Keratinocyte (primary cell): Measurements from ENCODE around the gene MYOM1. TPM values are rescaled to one million over a fixed set of nuclear protein-coding genes. Genes with fewer than 3 reads are reported as not detected.

Experiments
- DNase-seq: peaks from one replicate; pipeline ENCODE4 v3.0.0-alpha.2; 2011; ENCODE audit warnings: low read depth, missing footprints, low spot score
- FAIRE-seq: peaks from 2 replicates; lab custom pipeline; 2011; peaks lifted over from hg19 to GRCh38; lab: Jason Lieb, UNC
- H2AFZ ChIP-seq: 2 replicates; pipeline ENCODE4 v1.6.0; 2012; ENCODE audit warnings: low read length, control low read depth, inconsistent platforms; ENCODE audit not compliant: control insufficient read depth
- H3K27ac ChIP-seq: 2 replicates; pipeline ENCODE4 v1.5.1; 2011; ENCODE audit warnings: low read length; ENCODE audit not compliant: control insufficient read depth, insufficient read depth
- H3K27me3 ChIP-seq: 3 replicates; pipeline ENCODE4 v1.6.0; 2011; ENCODE audit warnings: low read length; ENCODE audit not compliant: control insufficient read depth, insufficient read depth; ENCODE audit errors: extremely low read depth
- H3K36me3 ChIP-seq, 2 experiments: 2 replicates in 1 of 2; 3 replicates in 1 of 2; pipeline ENCODE4 v1.5.1; 2011; ENCODE audit warnings: low read length in 2 of 2, mild to moderate bottlenecking in 1 of 2; ENCODE audit not compliant: control insufficient read depth in 2 of 2, insufficient read depth in 2 of 2; ENCODE audit errors: extremely low read depth in 1 of 2
- H3K4me1 ChIP-seq: 3 replicates; pipeline ENCODE4 v1.5.1; 2011; ENCODE audit warnings: low read length; ENCODE audit not compliant: control insufficient read depth, insufficient read depth; ENCODE audit errors: extremely low read depth
- H3K4me2 ChIP-seq: 3 replicates; pipeline ENCODE4 v1.6.0; 2011; ENCODE audit warnings: low read depth, low read length; ENCODE audit not compliant: control insufficient read depth, insufficient read depth; ENCODE audit errors: extremely low read depth
- H3K4me3 ChIP-seq, 3 experiments: fragments of 200-600 bp in 1 of 3; sonication (generic) in 1 of 3; 2 replicates in 2 of 3; 3 replicates in 1 of 3; pipeline ENCODE4 v1.5.1; 2011 to 2016; ENCODE audit warnings: low read length in 3 of 3, mild to moderate bottlenecking in 3 of 3, control low read depth in 2 of 3, inconsistent platforms in 1 of 3, low read depth in 1 of 3, mixed read lengths in 1 of 3, mixed run types in 1 of 3, moderate library complexity in 1 of 3; ENCODE audit not compliant: control insufficient read depth in 2 of 3, insufficient read depth in 2 of 3; ENCODE audit errors: extremely low read depth in 1 of 3
- H3K79me2 ChIP-seq: 2 replicates; pipeline ENCODE4 v1.6.0; 2012; ENCODE audit warnings: low read length; ENCODE audit not compliant: control insufficient read depth, insufficient read depth
- H3K9ac ChIP-seq: 3 replicates; pipeline ENCODE4 v1.6.0; 2011; ENCODE audit warnings: low read length; ENCODE audit not compliant: control insufficient read depth, insufficient read depth; ENCODE audit errors: extremely low read depth
- H3K9me1 ChIP-seq: 3 replicates; pipeline ENCODE4 v1.6.0; 2011; ENCODE audit warnings: low read length; ENCODE audit not compliant: control insufficient read depth, insufficient read depth; ENCODE audit errors: extremely low read depth
- H3K9me3 ChIP-seq: 2 replicates; pipeline ENCODE4 v1.5.1; 2012; ENCODE audit warnings: low read depth, low read length; ENCODE audit not compliant: control insufficient read depth
- H4K20me1 ChIP-seq: 3 replicates; pipeline ENCODE4 v1.6.0; 2011; ENCODE audit warnings: low read length; ENCODE audit not compliant: control insufficient read depth, insufficient read depth; ENCODE audit errors: extremely low read depth
- CTCF ChIP-seq, 3 experiments: IDR thresholded peaks in 1 of 3; conservative IDR thresholded peaks in 1 of 3; optimal IDR thresholded peaks in 1 of 3; 2 replicates in 2 of 3; 3 replicates in 1 of 3; pipeline versions ENCODE3 to v1.5.1; 2011; ENCODE audit warnings: low read length in 3 of 3, mild to moderate bottlenecking in 3 of 3, moderate library complexity in 2 of 3, control low read depth in 1 of 3, inconsistent platforms in 1 of 3; ENCODE audit not compliant: insufficient read depth in 2 of 3; ENCODE audit errors: extremely low read depth in 1 of 3
- EZH2 ChIP-seq: IDR thresholded peaks from one replicate; pipeline ENCODE4 v1.6.1; 2012; ENCODE audit warnings: inconsistent platforms, mild to moderate bottlenecking, low read length, moderate library complexity
- dilution Hi-C: fragments of 300-500 bp; cut with MboI; formaldehyde crosslinking; loops from one replicate; pipeline ENCODE4 v1.7.0; 2020; ENCODE audit warnings: low sequenced_read_pairs; ENCODE audit not compliant: extremely low pct_ligation_motif_present
- polyA plus RNA-seq, 5 experiments: library from polyadenylated mRNA; depleted of rRNA in 3 of 5; stranded (reverse) in 3 of 5; stranded (forward) in 1 of 5; unstranded in 1 of 5; fragments of >200 nt; gene quantifications; 1 replicate in 1 of 5; 2 replicates in 3 of 5; 3 replicates in 1 of 5; pipeline versions ENCODE4 v1.2.1 to v1.2.3, GENCODE V29; 2011 to 2012; ENCODE audit warnings: missing spikeins in 2 of 5, low read depth in 1 of 5, low replicate concordance in 1 of 5

Gene MYOM1
- polyA plus RNA-seq, 1 donor (not counting 4 experiments of a cell fraction or from before 2014, with no cell fraction given), result 0.03 TPM

DNA sequence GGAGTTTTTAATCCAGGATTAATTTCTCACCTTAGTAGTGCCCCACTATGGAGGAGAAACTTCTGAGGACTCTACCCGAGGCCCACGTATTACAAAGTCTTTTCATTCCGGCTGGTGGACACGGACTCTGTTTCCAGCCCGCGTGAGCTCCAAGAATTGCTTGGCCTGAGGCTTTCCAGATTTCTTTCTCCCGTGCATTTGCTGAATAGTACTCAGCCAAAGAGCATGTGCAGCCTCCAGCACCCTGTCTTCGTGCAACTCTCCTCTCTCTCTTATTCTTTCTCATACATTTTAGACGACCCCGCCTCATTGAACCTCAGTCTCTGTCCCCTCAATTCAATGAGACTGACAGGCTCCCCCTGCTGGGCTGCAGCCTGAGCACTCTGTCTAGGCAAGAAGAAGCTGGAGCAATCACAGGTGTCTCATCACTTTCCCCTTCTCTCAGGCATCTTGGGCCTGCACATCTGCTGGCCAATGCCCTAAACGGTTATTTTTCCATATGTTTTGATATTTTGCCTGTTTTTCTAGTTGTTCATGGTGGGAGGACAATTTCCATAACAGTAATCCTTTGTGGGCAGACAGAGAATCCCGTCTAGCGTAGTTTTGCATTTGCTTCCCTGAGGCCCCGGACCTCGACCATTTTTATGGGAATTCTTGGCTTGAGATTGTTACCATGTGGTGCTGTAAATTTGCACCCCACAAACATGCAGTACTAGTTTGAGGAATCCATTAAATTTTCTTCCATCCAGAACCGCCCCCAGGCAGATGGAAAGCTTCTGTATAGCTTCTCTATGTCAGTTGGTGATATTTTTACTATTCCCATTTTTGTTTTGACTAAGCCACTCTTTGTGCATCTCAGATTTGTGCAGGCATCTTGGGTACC lies 156.7 kb downstream of the MYOM1 start:
- dilution Hi-C loops, result no loop called here
- TF ChIP-seq EZH2, result no peak
- peak; percentile 70 to 80 (median 77) for TF ChIP-seq CTCF (optimal IDR thresholded peaks at IDR 0.05 in 1 of 3, IDR thresholded peaks at IDR 0.05 in 1 of 3, conservative IDR thresholded peaks at IDR 0.05 in 1 of 3; ENCODE audit: extremely low read depth in 1 of 3, insufficient read depth in 2 of 3, low read length in 3 of 3)
- Histone ChIP-seq H2AFZ (peak overlapping the region; percentile 15), H3K4me1 (no peaks in the 10 kb centered on the region), H3K9ac (no peak overlapping the region), H3K9me3 (no peaks in the 10 kb centered on the region), H3K36me3 (no peaks in the 10 kb centered on the region), H3K9me1 (no peaks in the 10 kb centered on the region), H3K4me2 (peak overlapping the region; percentile 36), H3K27ac (no peak overlapping the region), H3K4me3 (no peak overlapping the region), H3K27me3 (no peaks in the 10 kb centered on the region), H3K79me2 (no peaks in the 10 kb centered on the region), H4K20me1 (no peaks in the 10 kb centered on the region)
- DNase-seq (no peak), FAIRE-seq (no peak)

- Histone ChIP-seq H3K27ac (no peak overlapping the region), H3K36me3 (no peaks in the 10 kb centered on the region), H3K79me2 (no peaks in the 10 kb centered on the region), H3K9me1 (no peaks in the 10 kb centered on the region), H3K4me2 (no peak overlapping the region), H3K27me3 (no peaks in the 10 kb centered on the region), H2AFZ (no peak overlapping the region), H3K9ac (no peak overlapping the region), H3K4me3 (no peak overlapping the region), H4K20me1 (no peaks in the 10 kb centered on the region), H3K4me1 (no peaks in the 10 kb centered on the region), H3K9me3 (no peaks in the 10 kb centered on the region)
- DNase-seq (no peak), FAIRE-seq (no peak)
- no peak for TF ChIP-seq EZH2
- TF ChIP-seq CTCF (optimal IDR thresholded peaks at IDR 0.05 in 1 of 3, IDR thresholded peaks at IDR 0.05 in 1 of 3, conservative IDR thresholded peaks at IDR 0.05 in 1 of 3; ENCODE audit: extremely low read depth in 1 of 3, insufficient read depth in 2 of 3, low read length in 3 of 3), result no peak
- dilution Hi-C loops, result no loop called here
Measured at GRCh38 chr18:3061581-3062312, 158.0 kb downstream of the MYOM1 start.
